ENCODE results near the gene SWT1. TPM values are rescaled to one million over a fixed set of nuclear protein-coding genes. Genes with fewer than 3 reads are reported as not detected.

SWT1 gene
- total RNA-seq, 1 donor from 2014 or later: 11.5 TPM

DNA sequence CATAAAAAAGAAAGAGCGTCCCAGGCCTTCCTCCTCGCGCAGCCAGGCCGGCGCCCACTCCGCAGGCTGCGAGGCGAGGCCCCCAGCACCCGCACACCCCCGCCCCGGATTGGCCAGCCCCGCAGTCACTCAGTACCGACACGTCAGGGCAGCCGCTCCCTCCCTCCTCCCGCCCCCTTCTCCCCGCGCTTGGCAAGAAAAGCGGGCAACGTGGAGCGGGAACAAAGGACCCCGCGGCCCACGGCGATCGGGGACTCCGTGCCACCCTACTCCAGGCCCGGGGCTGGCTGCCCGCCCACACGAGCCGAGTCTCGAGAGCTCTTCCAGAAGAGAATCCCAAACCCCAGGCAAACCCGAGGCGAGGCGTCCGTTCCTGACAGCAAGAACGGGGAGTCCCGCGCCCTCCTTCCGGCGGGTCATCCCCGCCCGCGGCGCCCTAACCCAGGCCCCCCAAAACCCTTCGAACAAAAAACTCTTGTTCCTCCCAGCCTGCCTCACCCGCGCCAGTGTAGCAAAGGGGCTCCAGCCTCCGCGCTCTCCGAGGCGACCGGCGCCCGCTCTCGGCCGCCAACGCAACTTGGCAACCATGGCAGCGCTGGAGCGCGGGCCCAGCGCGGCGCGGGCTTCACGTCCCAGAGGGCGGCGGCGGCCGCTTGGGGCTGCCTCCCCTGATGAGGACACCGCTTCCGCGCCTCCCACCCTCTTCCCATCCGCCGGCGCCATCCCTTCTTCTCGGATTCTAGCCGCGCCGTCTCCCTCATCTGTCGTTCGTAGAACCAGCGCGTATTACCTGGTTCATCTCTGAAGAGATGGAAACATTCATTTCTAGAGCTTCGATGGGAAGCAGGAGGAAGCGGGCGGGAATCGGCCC, 159.4 kb downstream of the SWT1 start:
- Mint-ChIP-seq H3K27ac (ENCODE audit: unreplicated experiment) (peak overlapping the region; percentile 95), H3K4me1 (ENCODE audit: unreplicated experiment) (peaks cover 43% of the 10 kb centered on the region), H3K9me3 (ENCODE audit: unreplicated experiment) (no peaks in the 10 kb centered on the region), H3K4me3 (ENCODE audit: unreplicated experiment) (peak overlapping the region; percentile 93), H3K36me3 (ENCODE audit: low read depth, unreplicated experiment) (peaks cover 19% of the 10 kb centered on the region), H3K27me3 (ENCODE audit: unreplicated experiment) (peaks cover 20% of the 10 kb centered on the region)
- TF ChIP-seq, protein P1, sequence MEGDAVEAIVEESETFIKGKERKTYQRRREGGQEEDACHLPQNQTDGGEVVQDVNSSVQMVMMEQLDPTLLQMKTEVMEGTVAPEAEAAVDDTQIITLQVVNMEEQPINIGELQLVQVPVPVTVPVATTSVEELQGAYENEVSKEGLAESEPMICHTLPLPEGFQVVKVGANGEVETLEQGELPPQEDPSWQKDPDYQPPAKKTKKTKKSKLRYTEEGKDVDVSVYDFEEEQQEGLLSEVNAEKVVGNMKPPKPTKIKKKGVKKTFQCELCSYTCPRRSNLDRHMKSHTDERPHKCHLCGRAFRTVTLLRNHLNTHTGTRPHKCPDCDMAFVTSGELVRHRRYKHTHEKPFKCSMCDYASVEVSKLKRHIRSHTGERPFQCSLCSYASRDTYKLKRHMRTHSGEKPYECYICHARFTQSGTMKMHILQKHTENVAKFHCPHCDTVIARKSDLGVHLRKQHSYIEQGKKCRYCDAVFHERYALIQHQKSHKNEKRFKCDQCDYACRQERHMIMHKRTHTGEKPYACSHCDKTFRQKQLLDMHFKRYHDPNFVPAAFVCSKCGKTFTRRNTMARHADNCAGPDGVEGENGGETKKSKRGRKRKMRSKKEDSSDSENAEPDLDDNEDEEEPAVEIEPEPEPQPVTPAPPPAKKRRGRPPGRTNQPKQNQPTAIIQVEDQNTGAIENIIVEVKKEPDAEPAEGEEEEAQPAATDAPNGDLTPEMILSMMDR (IDR thresholded peaks at IDR 0.05; ENCODE audit: unreplicated experiment): no peak
- peak; percentile 92 for DNase-seq (ENCODE audit: low spot score)

DNA sequence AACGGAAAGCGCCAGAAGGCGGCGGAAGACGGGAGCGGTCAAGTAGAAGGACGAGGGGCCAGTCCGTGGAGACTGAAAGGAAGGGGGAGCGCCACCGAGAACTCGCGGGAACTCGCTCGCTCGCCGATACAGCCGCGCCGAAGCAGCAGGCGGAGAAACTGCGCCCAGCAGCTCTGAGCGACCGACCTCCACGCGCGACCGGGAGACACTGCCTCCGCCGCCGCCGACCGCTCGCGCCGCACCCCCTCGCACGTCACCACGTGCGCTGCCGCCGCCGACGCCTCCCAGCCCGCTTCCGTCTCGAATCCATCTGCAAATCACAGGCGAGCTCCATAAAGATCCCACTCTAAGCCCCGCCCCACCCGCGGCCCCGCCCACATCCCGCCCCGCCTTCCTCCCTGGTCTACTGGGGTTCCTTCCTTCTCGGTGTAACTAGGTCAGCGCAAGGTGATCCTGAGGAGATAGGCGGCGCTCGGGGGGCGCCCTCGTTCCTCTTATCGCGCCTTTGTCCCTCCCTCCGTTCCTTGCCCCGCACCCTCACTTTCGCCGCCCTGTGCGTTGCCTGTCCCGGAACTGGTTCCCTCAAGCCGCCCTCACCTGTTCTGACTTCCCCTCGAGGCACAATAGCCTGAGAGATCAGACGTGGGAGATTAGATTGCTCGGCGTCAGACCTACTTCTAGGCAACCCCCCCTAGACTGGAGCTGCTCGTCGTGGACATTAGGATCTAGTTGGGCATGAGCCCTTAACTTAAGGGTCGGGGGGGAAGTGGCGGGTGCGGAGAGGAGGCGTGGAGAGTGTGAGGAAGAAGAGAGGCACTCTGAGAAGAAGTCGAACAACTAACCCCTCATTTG, 160.3 kb downstream of the SWT1 start, which contains the start of gene IVNS1ABP:
Gene IVNS1ABP (minus strand): TSS at position 210 of the 852 bp plus-strand sequence. CDS start 7,750 bp downstream, outside the sequence.
- peak within 1 kb of the TSS; percentile 95 for H3K27ac Mint-ChIP-seq (ENCODE audit: unreplicated experiment)
- H3K9me3 Mint-ChIP-seq (ENCODE audit: unreplicated experiment): no peaks in the 10 kb centered on the region
- peaks cover 20% of the 10 kb centered on the region for H3K27me3 Mint-ChIP-seq (ENCODE audit: unreplicated experiment)
- peaks cover 36% of the 10 kb centered on the region for H3K4me1 Mint-ChIP-seq (ENCODE audit: unreplicated experiment)
- peaks cover 19% of the 10 kb centered on the region for H3K36me3 Mint-ChIP-seq (ENCODE audit: low read depth, unreplicated experiment)
- TF ChIP-seq, protein P1 (IDR thresholded peaks at IDR 0.05; ENCODE audit: unreplicated experiment): no peak
- DNase-seq (ENCODE audit: low spot score): peak; percentile 84
- H3K4me3 Mint-ChIP-seq (ENCODE audit: unreplicated experiment): peak within 1 kb of the TSS; percentile 93

DNA sequence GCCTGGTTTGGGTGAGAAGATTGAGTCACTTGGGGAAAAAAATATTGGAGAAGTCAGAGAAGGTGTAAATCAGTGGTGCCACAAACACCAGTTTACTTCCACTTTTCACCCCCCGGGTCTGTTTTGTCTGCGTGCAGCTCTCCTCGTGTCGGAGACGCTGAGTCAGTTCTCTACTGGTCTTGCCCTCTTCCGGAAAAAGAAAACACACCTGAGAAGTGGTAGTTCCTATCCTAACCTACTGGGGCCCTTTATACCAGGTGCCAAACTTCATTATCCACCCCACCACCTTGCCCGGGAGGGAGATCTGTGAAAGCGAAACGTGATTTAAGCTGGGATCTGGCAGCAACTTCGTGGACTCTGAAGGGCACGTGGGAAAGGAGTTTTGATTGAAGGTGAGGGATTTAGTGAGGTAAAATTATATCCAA, 160.9 kb downstream of the SWT1 start:
- Mint-ChIP-seq H3K36me3 (ENCODE audit: low read depth, unreplicated experiment) (peaks cover 19% of the 10 kb centered on the region), H3K4me1 (ENCODE audit: unreplicated experiment) (peaks cover 33% of the 10 kb centered on the region), H3K27me3 (ENCODE audit: unreplicated experiment) (peaks cover 22% of the 10 kb centered on the region), H3K9me3 (ENCODE audit: unreplicated experiment) (no peaks in the 10 kb centered on the region), H3K4me3 (ENCODE audit: unreplicated experiment) (peak overlapping the region; percentile 93), H3K27ac (ENCODE audit: unreplicated experiment) (peak overlapping the region; percentile 95)
- TF ChIP-seq, protein P1 (IDR thresholded peaks at IDR 0.05; ENCODE audit: unreplicated experiment): no peak
- no peak for DNase-seq (ENCODE audit: low spot score)

DNA sequence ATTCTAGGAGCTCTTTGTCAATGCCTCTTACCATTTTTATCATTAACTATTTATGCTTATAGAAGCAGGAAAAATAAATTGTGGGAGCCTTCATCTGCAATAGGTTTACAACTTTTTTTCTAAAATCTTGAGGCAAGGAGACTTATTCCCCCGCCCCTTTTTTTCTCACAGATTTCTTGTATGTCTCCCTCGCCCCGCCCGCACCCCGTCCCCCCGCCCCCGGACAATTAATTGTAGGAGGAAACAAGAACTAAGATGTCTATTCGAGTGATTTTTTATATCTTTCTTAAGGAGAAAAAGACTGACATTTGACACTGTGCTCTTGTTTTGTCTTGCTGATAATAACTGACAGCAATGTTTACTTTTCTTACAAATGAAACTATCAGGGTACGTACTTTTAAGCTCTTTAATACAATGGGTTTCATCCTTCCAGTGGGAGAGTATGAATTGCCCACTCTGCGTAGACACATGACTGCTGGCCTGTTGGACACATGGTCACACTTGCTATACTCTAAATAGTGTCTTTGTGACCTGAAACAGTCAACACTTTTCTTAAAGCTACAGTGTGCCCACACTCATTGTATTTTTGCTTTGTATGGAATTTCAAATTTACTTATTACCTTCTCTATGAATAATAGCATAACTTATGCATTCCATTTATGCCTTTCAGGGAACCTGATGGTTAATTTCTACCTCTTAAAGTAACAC, 161.6 kb downstream of the SWT1 start:
- no peaks in the 10 kb centered on the region for H3K9me3 Mint-ChIP-seq (ENCODE audit: unreplicated experiment)
- H3K27me3 Mint-ChIP-seq (ENCODE audit: unreplicated experiment): peaks cover 22% of the 10 kb centered on the region
- peaks cover 19% of the 10 kb centered on the region for H3K36me3 Mint-ChIP-seq (ENCODE audit: low read depth, unreplicated experiment)

More for the DNA sequence above, 161.6 kb downstream of the SWT1 start:
- TF ChIP-seq, protein P1 (IDR thresholded peaks at IDR 0.05; ENCODE audit: unreplicated experiment): no peak
- H3K4me1 Mint-ChIP-seq (ENCODE audit: unreplicated experiment): peaks cover 26% of the 10 kb centered on the region
- peak overlapping the region; percentile 95 for H3K27ac Mint-ChIP-seq (ENCODE audit: unreplicated experiment)
- no peak for DNase-seq (ENCODE audit: low spot score)
- H3K4me3 Mint-ChIP-seq (ENCODE audit: unreplicated experiment): peak overlapping the region; percentile 93

Data from endothelial cell (in vitro differentiated cells).